ENCODE results near the gene MAD1L1.
A peak's percentile ranks its signal among the peaks of the same experiment; 100 is the strongest.

The MAD1L1 gene

DNA sequence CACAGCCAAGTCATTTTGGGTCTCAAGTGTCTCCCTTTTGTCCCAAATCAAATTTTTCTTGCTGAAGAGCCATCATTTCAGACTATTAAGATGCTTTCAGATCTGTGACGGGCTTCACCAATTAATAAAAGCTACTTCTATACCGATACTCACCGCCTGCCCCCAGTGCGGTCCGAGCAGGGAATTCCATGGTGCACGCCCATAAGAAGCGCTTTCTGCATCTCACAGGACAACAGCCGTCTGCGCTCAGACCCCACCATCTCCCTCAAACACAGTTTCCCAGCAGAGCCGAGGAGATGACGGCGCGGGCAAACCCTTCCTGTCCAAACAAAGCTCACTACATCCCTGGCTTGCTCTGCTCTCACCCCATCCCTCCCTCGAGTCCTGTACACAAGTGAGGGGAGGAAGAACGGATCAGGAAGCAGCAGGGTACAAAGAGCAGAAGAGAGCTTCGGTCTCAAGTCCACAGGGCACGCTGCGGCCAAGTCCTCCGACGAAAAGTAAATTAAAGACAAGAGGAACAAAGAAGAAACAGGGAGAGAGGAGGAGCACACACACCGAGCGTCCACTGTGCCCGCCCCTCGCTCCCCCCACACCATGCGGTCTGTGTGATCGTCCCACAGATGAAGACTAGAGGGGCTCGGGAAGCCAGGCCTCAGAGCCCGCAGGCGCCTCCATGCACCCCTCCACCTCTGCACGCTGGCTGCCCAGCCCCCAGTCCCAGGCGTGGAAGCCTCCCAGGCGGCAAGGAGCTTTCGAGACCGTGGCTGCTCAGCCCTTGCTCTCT is 121.9 kb downstream of the MAD1L1 start:
- TF ChIP-seq, protein P1, sequence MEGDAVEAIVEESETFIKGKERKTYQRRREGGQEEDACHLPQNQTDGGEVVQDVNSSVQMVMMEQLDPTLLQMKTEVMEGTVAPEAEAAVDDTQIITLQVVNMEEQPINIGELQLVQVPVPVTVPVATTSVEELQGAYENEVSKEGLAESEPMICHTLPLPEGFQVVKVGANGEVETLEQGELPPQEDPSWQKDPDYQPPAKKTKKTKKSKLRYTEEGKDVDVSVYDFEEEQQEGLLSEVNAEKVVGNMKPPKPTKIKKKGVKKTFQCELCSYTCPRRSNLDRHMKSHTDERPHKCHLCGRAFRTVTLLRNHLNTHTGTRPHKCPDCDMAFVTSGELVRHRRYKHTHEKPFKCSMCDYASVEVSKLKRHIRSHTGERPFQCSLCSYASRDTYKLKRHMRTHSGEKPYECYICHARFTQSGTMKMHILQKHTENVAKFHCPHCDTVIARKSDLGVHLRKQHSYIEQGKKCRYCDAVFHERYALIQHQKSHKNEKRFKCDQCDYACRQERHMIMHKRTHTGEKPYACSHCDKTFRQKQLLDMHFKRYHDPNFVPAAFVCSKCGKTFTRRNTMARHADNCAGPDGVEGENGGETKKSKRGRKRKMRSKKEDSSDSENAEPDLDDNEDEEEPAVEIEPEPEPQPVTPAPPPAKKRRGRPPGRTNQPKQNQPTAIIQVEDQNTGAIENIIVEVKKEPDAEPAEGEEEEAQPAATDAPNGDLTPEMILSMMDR (IDR thresholded peaks at IDR 0.05; ENCODE audit: low read length, missing control alignments): no peak
- DNase-seq (ENCODE audit: low read depth): no peak
- no peak overlapping the region for H3K4me3 ChIP-seq (replicated peaks; ENCODE audit: low read depth, low read length)

GRCh38 chr7:2109936-2110609 is 122.7 kb downstream of the MAD1L1 start:
- peak; percentile 86 for DNase-seq (ENCODE audit: low read depth)
- H3K4me3 ChIP-seq (replicated peaks; ENCODE audit: low read depth, low read length): no peak overlapping the region
- TF ChIP-seq, protein P1 (IDR thresholded peaks at IDR 0.05; ENCODE audit: low read length, missing control alignments): no peak

- TF ChIP-seq, protein P1 (IDR thresholded peaks at IDR 0.05; ENCODE audit: low read length, missing control alignments): no peak
- no peak overlapping the region for H3K4me3 ChIP-seq (replicated peaks; ENCODE audit: low read depth, low read length)
- no peak for DNase-seq (ENCODE audit: low read depth)
These were observed 123.4 kb downstream of the MAD1L1 start for GRCh38 chr7:2109251-2109872.

- TF ChIP-seq, protein P1 (IDR thresholded peaks at IDR 0.05; ENCODE audit: low read length, missing control alignments): no peak
- DNase-seq (ENCODE audit: low read depth): no peak
- H3K4me3 ChIP-seq (replicated peaks; ENCODE audit: low read depth, low read length): no peak overlapping the region
These were observed 124.1 kb downstream of the MAD1L1 start for GRCh38 chr7:2108501-2109250.

DNA sequence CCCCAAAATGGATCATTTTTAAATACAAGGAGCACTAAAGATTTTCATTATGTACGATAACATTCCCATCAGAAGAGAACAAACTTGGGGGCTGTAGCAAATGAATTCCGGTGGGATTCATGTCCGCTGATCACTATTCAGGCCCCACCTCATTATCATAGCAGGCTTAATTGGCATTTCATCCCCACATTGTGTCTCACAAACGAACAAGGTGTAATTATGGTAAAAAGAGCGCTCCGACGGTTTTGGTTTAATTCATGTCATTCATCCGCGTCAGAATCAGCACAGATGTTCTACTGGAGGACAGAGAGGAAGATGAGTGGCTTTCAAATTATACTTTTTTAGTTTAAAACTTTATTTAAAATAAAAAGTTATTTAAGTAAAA is 124.7 kb downstream of the MAD1L1 start:
- no peak for DNase-seq (ENCODE audit: low read depth)
- no peak overlapping the region for H3K4me3 ChIP-seq (replicated peaks; ENCODE audit: low read depth, low read length)
- TF ChIP-seq, protein P1 (IDR thresholded peaks at IDR 0.05; ENCODE audit: low read length, missing control alignments): no peak

DNA sequence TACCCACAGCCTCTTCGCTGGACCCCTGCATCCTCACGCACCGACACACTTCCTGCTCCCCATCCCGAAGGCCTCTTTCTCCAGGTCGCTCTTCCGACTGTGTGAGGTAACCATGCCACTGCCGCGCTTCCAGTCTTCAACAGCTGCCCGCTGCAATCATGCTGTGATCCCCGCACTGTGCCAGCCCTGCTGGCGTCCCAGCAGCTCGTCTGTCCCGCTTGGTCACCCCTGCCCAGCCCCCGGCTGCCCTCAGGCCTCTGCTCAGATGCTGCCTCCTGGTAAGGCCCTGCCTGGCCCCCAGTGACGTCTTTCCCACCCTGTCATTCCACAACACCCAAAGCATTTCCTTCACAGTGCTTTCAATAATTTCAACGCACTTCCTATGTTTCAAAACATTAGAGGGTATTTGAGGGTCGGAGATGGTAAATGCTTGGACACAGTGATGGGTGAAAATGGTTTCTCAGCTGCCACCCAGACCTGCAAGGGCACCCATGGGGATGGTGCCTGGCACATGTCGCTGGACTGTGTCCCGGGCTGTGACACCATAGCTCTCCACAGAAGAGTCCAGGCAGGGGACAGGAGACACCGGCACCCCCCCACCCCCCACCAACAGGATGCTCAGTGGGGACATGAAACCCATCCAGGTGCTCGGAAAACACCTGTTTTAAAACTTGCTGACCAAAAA is 125.2 kb downstream of the MAD1L1 start:
- H3K4me3 ChIP-seq (replicated peaks; ENCODE audit: low read depth, low read length): no peak overlapping the region
- TF ChIP-seq, protein P1 (IDR thresholded peaks at IDR 0.05; ENCODE audit: low read length, missing control alignments): no peak
- DNase-seq (ENCODE audit: low read depth): no peak
